ENCODE data around the gene RNF114. TPM values are rescaled to one million over a fixed set of nuclear protein-coding genes. Genes with fewer than 3 reads are reported as not detected.

The RNF114 gene, protein sequence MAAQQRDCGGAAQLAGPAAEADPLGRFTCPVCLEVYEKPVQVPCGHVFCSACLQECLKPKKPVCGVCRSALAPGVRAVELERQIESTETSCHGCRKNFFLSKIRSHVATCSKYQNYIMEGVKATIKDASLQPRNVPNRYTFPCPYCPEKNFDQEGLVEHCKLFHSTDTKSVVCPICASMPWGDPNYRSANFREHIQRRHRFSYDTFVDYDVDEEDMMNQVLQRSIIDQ
- total RNA-seq (2022; extraction: Qiagen RNA extraction) = 58.1 to 62.1 TPM (median 59.1 TPM) in 5 replicates

DNA sequence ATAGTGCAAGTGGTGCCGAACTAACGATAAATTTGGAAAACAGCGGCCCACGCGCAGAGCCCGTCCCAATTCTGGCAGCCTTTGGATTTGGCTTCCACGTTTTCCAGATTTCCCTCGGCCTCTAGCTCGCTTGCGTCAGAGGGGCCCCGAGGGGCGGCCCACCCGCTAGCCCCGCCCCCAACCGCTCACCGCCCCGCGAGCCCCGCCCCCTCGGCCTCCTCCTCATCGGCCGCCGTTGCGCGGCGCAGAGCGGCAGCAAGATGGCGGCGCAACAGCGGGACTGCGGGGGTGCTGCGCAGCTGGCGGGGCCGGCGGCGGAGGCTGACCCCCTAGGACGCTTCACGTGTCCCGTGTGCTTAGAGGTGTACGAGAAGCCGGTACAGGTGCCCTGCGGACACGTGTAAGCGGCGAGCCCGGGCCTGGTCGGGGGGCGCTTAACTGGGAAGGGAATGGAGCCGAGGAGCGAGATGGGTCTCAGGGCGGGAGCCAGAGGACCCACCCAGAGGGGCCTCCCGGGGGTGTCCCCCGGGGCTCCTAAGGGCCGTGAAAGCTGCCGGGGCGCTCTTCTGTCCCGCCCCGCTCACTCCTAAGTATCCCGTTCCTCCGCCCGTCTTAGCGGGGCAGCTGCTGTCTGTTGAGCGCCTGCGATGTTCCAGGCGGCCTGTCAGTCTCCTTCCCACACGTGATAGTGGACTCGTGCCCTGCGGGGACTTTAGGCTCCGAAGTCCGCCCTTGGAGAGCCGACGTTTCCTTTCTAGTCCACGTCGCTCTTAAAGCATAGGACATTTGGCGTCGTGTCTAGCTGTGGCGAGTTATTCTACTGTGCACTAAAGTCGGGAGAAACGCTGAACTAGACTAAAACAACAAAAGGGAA, at the start of gene RNF114:
TSS of gene RNF114 (plus strand) at position 245 of the 874 bp plus-strand sequence. CDS start at position 261, 16 bp downstream.

DNA sequence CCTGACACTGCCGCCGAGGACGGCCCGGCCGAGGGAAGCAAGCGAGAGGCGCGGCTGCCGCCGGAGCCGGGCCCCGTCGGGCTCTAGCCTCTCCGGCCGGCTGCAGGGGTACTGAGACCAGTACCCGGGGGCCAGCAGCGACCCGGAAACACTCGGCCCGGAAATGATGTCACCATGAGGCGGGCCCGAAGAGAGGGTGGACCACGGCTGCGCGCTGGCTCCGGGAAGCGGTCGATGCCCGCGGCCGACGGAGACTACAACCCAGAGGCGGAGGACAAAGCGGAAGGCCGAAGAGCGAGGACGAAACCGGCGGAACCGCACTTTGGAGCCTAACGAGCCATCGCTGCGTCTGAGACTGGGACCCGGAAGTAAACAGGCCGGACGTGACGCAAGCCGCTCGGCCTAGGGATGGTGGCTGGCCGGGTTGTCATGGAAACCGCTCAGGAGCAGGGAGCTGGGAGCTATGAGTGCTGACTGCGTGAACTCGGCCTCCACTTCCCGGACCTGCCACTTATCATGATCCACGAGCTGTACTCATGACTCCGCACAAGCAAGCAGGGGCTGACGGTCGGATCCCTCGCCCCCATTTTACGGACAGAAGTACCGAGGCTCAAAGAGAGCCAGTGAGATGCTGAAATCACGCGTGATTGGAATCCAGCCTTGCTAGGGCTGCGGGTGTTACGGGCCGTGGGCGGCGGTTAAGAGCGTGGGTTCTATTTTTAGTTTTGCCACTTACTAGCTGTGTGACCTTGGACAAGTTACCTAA, 20.6 kb upstream of the RNF114 start, which contains the start of gene SPATA2:
TSS of gene SPATA2 (minus strand) at position 150 of the 766 bp plus-strand sequence. CDS start 7,039 bp downstream, outside the sequence.

DNA sequence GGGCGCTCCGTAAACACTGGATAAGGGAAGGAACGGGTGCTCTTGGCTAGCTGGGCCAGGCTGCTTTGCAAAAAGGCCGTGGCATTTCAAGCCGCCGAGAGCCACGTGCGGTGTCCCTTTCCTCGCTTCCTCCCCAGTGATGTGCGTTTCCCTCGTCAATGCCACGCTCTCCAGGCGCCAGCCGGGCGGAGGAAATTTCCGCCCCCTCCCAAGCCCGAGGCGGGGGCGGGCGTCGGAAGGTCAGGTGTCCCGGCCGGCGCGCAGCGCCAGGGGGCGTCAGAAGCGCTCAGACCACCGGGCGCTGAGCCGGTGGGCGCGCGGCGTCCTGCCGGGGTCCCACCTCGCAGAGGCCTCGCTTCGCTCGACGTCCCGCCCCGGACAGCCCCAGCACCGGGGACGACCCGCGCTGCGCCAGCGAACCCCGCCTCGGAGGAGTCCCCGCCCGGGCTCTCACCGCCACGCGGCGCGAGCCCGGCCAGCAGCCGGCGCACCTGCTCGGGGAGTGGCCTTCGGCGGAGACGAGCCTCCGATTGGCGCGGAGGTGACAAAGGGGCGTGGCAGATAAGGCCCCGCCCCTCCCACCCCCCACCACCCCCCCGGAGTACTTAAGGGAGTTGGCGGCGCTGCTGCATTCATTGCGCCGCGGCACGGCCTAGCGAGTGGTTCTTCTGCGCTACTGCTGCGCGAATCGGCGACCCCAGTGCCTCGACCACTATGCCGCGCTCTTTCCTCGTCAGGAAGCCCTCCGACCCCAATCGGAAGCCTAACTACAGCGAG, 46.3 kb downstream of the RNF114 start, which contains the start of gene SNAI1:
TSS of gene SNAI1 (plus strand) at position 635 of the 777 bp plus-strand sequence. CDS start at position 715, 80 bp downstream.

Other genes with a start within 250 kb of the RNF114 start
- gene B4GALT5, start 222.5 kb upstream of the RNF114 start, total RNA-seq (2022; extraction: Qiagen RNA extraction) = 50.1 to 74.6 TPM (median 64.5 TPM) in 5 replicates
- 8.2 to 9.5 TPM (median 9.0 TPM) in 5 replicates for gene SLC9A8, start 123.6 kb upstream of the RNF114 start, total RNA-seq (2022; extraction: Qiagen RNA extraction)
- gene SPATA2, start 20.9 kb upstream of the RNF114 start, total RNA-seq (2022; extraction: Qiagen RNA extraction) = 7.2 to 8.1 TPM (median 7.6 TPM) in 5 replicates
- gene SNAI1, start 46.6 kb downstream of the RNF114 start, total RNA-seq (2022; extraction: Qiagen RNA extraction) = 8.0 to 13.1 TPM (median 11.1 TPM) in 5 replicates
- 102 to 135 TPM (median 107 TPM) in 5 replicates for gene UBE2V1, start 176.8 kb downstream of the RNF114 start, total RNA-seq (2022; extraction: Qiagen RNA extraction)
- gene PEDS1, start 217.3 kb downstream of the RNF114 start, total RNA-seq (2022; extraction: Qiagen RNA extraction) = 47.3 to 56.7 TPM (median 54.5 TPM) in 5 replicates

Data from A549 treated with Hydrocortisone at 1 μM for 4 hours (cell line).